GM12801 (cell line): Measurements from ENCODE around the gene ETNPPL.

Source experiments
- CTCF ChIP-seq: IDR thresholded peaks from one replicate; pipeline ENCODE4 v1.5.1; 2011; ENCODE audit warnings: control low read depth; ENCODE audit not compliant: insufficient read length; ENCODE audit errors: extremely low read depth

ETNPPL gene

DNA sequence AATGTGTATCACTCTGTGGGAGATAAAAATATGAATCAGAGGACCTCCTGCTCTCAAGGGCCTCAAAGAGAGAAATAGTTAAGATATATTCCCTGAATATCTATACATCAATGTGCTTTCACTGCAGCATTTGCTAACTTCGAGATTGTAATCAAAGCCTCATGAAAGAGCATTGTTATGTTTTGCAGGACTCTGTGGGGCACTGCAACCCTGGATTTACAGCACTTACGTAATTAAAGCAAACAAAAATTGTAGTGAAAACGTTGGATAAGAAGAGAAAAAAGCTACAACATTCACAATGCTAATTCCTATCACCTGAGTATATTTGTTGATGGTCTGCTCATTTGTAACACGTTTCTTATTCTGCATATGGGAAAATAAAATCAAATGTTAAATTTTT, 48.0 kb downstream of the ETNPPL start:
- no peak for TF ChIP-seq CTCF

DNA sequence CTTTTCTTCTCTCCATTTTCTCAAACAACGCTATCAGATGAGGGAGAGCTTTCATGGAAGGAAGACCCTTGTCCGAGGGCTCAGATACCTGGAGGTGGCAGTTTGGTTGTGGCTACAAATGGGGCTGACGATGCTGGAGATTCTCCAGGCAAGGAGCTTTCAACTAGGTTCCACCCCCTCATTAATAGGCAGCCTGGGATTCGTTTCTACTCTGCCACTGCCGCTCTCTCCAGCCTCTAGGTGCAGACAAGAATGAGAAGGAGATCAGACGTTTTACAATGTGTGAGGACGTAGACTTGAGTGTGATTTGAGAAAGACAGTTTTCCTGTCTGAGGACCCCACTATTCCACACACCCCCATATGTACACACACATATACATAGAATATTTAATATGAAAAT, 53.1 kb downstream of the ETNPPL start:
- TF ChIP-seq CTCF, result no peak

DNA sequence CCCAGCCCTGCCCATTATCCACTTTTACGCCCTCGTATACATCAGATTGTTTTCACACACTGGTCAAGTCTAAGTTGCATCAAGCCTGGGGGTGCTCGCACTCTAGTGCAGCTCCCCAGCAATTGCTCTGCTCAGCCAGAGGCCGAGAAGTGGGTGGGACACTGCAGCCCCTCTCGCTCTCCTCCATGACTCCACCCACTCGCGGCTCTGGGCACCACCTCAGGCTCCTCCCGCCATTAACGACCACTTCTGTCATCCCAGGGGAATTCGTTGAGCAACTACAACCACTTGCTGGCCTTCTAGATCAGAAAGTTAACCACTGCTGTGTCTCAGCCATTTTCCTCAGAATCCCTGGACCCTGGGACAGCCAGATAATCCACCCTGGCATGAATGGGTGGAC, 53.6 kb downstream of the ETNPPL start:
- TF ChIP-seq CTCF, result no peak

DNA sequence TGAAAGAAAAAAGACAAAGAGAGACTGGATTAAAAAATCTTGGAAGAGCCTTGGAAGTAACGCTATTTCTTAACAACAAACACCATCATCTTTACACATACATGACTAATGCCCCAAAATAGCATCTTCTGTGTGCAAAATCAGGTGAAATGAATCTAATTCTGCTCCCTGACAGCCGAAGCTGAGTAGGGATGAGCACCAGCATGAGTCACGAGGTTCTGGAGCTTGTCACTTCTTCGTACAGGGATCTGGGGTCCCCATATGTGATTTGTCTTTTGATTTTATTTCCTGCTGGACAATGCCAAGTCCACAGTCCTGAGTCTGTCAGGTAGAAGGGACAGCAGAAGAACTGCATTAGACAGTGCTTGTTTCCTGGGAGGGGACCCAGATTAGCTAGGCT, 56.6 kb downstream of the ETNPPL start:
- TF ChIP-seq CTCF, result no peak

DNA sequence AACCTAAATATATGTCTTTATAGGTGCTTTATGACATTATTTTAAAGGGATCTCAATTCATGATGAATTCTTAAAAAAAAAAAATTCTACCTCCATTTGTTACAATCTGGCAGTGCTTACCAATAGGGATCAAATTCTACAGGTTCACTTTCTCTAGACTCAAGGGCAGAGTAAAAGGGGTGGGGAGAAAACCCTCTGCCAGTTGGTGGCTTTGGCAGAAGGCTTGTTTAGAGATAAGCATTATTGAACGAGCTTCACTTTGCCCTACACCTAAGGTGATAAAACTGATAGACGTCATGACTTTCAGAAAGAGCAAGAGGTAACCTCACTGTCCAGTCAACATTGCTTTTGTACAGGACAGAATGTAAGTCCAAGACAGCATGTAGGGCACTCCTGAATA, 58.9 kb downstream of the ETNPPL start:
- TF ChIP-seq CTCF, result no peak

- no peak for TF ChIP-seq CTCF
Measured at GRCh38 chr4:108703370-108703769, 59.5 kb downstream of the ETNPPL start.

GRCh38 chr4:108702960-108703359, 59.9 kb downstream of the ETNPPL start:
- no peak for TF ChIP-seq CTCF
